ENCODE results near the gene MED22. TPM values are rescaled to one million over a fixed set of nuclear protein-coding genes. Genes with fewer than 3 reads are reported as not detected.

Gene MED22
- total RNA-seq, 1 experiment from 2014 or later, result 32.6 TPM

DNA sequence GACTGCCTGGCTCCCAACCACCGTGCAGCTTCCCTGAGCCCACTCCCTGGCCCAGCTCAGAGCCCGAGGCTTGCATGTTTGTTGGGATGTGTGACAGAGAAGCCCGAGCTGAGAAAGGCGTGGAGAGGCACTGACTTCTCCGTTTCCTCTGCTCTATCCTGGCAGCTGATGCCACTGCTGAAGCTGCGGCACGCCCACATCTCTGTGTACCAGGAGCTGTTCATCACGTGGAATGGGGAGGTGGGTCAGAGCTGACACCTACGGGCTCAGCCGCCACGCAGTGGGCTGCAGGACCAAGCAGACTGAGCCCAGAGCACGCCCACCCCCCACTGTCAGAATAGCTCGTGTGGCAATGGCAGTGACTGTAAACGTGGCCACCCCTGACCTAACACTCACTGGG, 37.5 kb upstream of the MED22 start:
- no TSS peak for BruUV-seq (replicated peaks)
- Mint-ChIP-seq H3K27ac (ENCODE audit: low read depth, unreplicated experiment) (no peak overlapping the region), H3K4me3 (ENCODE audit: unreplicated experiment) (no peak overlapping the region), H3K9me3 (ENCODE audit: unreplicated experiment) (no peaks in the 10 kb centered on the region), H3K27me3 (ENCODE audit: insufficient read depth, unreplicated experiment) (no peaks in the 10 kb centered on the region), H3K4me1 (ENCODE audit: insufficient read depth, unreplicated experiment) (no peaks in the 10 kb centered on the region), H3K36me3 (ENCODE audit: insufficient read depth, unreplicated experiment) (no peaks in the 10 kb centered on the region)
- DNase-seq (ENCODE audit: unreplicated experiment), result no peak
- intact Hi-C loops (cut with micrococcal nuclease), result no loop called here
- ChIA-PET POLR2A (no interaction called here), CTCF (interaction anchor here (2.1 kb wide), 1 partner anchor 199 kb away, joined by 7 read pairs; no protein-coding TSS in a partner anchor)
- TF ChIP-seq, protein P1, sequence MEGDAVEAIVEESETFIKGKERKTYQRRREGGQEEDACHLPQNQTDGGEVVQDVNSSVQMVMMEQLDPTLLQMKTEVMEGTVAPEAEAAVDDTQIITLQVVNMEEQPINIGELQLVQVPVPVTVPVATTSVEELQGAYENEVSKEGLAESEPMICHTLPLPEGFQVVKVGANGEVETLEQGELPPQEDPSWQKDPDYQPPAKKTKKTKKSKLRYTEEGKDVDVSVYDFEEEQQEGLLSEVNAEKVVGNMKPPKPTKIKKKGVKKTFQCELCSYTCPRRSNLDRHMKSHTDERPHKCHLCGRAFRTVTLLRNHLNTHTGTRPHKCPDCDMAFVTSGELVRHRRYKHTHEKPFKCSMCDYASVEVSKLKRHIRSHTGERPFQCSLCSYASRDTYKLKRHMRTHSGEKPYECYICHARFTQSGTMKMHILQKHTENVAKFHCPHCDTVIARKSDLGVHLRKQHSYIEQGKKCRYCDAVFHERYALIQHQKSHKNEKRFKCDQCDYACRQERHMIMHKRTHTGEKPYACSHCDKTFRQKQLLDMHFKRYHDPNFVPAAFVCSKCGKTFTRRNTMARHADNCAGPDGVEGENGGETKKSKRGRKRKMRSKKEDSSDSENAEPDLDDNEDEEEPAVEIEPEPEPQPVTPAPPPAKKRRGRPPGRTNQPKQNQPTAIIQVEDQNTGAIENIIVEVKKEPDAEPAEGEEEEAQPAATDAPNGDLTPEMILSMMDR (IDR thresholded peaks at IDR 0.05; ENCODE audit: unreplicated experiment), result no peak

DNA sequence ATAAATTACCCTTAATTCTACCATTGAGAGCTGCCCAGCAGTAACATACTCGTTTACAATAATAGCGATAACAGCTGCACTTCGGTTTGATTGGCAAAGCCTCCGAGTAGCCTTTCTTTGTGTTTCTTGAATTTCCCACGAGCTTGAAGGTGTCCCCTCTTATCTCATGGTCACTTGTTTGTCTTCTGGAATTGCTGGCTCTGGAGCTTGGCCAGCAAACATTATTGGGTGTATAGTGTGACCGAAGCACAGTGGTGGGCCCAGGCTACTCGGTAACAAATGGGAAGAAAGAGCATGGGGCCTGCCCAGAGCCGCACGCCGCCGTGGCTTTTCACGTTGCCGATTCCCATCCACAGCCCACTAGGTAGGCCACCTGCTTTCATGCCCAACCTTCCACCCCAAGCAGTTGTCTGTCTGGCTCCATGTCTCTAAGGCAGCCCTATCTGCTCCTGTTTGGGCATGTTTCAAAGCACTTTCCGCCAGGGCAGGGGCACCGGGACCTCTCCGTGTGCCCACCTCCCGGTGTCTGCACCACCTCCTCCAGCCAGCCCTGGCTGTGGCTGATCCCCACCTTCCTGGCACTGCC, 36.9 kb upstream of the MED22 start:
- DNase-seq (ENCODE audit: unreplicated experiment), result no peak
- Mint-ChIP-seq H3K4me1 (ENCODE audit: insufficient read depth, unreplicated experiment) (no peaks in the 10 kb centered on the region), H3K9me3 (ENCODE audit: unreplicated experiment) (no peaks in the 10 kb centered on the region), H3K27me3 (ENCODE audit: insufficient read depth, unreplicated experiment) (no peaks in the 10 kb centered on the region), H3K4me3 (ENCODE audit: unreplicated experiment) (no peak overlapping the region), H3K36me3 (ENCODE audit: insufficient read depth, unreplicated experiment) (no peaks in the 10 kb centered on the region), H3K27ac (ENCODE audit: low read depth, unreplicated experiment) (no peak overlapping the region)
- intact Hi-C loops (cut with micrococcal nuclease), result no loop called here
- POLR2A ChIA-PET, result no interaction called here
- CTCF ChIA-PET, result interaction anchor here (2.1 kb wide), 1 partner anchor 198 kb away, joined by 7 read pairs; no protein-coding TSS in a partner anchor
- no TSS peak for BruUV-seq (replicated peaks)
- TF ChIP-seq, protein P1 (IDR thresholded peaks at IDR 0.05; ENCODE audit: unreplicated experiment), result no peak

DNA sequence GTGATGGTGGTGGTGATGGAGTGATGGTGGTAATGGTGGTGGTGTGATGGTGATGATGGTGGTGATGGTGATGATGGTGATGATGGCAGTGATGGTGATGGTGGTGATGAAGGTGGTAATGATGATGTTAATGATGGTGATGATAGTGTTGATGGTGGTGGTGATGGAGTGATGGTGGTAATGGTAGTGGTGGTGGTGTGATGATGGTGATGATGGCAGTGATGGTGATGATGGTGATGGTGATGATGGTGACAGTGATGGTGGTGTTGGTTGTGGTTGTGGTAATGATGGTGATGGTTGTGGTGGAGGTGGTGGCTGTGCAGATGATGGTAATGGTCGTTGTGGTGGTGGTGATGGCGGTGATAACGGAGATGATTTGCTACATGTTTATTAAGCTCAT, 35.5 kb upstream of the MED22 start:
- H3K27me3 Mint-ChIP-seq (ENCODE audit: insufficient read depth, unreplicated experiment), result no peaks in the 10 kb centered on the region
- H3K36me3 Mint-ChIP-seq (ENCODE audit: insufficient read depth, unreplicated experiment), result no peaks in the 10 kb centered on the region
- peaks cover 1% of the 10 kb centered on the region for H3K4me1 Mint-ChIP-seq (ENCODE audit: insufficient read depth, unreplicated experiment)
- no peaks in the 10 kb centered on the region for H3K9me3 Mint-ChIP-seq (ENCODE audit: unreplicated experiment)
- H3K27ac Mint-ChIP-seq (ENCODE audit: low read depth, unreplicated experiment), result no peak overlapping the region
- ChIA-PET CTCF (no interaction called here), POLR2A (interaction anchor here (0.6 kb wide), 1 partner anchor 36 kb away, joined by 3 read pairs; the partner anchor contains the start of genes MED22 and RPL7A)
- no peak for DNase-seq (ENCODE audit: unreplicated experiment)
- H3K4me3 Mint-ChIP-seq (ENCODE audit: unreplicated experiment), result no peak overlapping the region
- intact Hi-C loops (cut with micrococcal nuclease), result no loop called here
- BruUV-seq (replicated peaks), result no TSS peak
- TF ChIP-seq, protein P1 (IDR thresholded peaks at IDR 0.05; ENCODE audit: unreplicated experiment), result no peak

DNA sequence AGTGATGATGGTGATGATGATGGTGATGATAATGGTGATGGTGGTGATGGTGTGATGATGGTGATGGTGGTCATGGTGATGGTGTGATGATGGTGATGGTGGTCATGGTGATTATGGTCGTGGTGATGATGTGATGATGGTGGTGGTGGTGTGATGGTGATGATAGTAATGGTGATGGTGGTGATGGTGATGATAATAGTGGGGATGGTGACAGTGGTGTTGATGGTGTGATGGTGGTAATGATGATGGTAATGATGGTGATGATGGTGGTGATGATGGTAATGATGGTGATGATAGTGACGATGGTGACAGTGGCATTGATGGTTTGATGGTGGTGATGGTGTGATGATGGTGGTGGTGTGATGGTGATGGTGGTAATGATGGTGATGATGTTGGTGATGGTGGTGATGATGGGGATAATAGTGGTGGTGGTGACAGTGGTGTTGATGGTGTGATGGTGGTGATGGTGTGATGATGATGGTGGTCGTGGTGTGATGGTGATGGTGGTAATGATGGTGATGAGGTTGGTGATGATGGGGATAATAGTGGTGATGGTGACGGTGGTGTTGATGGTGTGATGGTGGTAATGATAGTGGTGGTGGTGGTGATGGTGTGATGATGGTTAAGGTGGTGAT, 34.7 kb upstream of the MED22 start:
- ChIA-PET POLR2A (no interaction called here), CTCF (no interaction called here)
- no peaks in the 10 kb centered on the region for H3K36me3 Mint-ChIP-seq (ENCODE audit: insufficient read depth, unreplicated experiment)
- H3K9me3 Mint-ChIP-seq (ENCODE audit: unreplicated experiment), result no peaks in the 10 kb centered on the region
- H3K4me1 Mint-ChIP-seq (ENCODE audit: insufficient read depth, unreplicated experiment), result peaks cover 9% of the 10 kb centered on the region
- no peak overlapping the region for H3K4me3 Mint-ChIP-seq (ENCODE audit: unreplicated experiment)
- TF ChIP-seq, protein P1 (IDR thresholded peaks at IDR 0.05; ENCODE audit: unreplicated experiment), result no peak
- intact Hi-C loops (cut with micrococcal nuclease), result no loop called here
- no TSS peak for BruUV-seq (replicated peaks)
- H3K27ac Mint-ChIP-seq (ENCODE audit: low read depth, unreplicated experiment), result no peak overlapping the region
- H3K27me3 Mint-ChIP-seq (ENCODE audit: insufficient read depth, unreplicated experiment), result no peaks in the 10 kb centered on the region
- no peak for DNase-seq (ENCODE audit: unreplicated experiment)

All from MCF 10A (cell line).